ENCODE data around the gene EMX1. TPM values are rescaled to one million over a fixed set of nuclear protein-coding genes. Genes with fewer than 3 reads are reported as not detected.

EMX1 gene
- total RNA-seq, 1 donor from 2014 or later = 2.6 TPM

GRCh38 chr2:72940361-72940760, 23.0 kb downstream of the EMX1 start:
- no peak overlapping the region for H3K4me3 ChIP-seq (ENCODE audit: low read depth, low read length)
- no peaks in the 10 kb centered on the region for H3K36me3 ChIP-seq (ENCODE audit: control insufficient read depth, insufficient read depth, low read length)
- no peak for TF ChIP-seq CTCF (IDR thresholded peaks at IDR 0.05; ENCODE audit: insufficient read depth, low read length, poor library complexity, severe bottlenecking)
- no peaks in the 10 kb centered on the region for H3K27me3 ChIP-seq (ENCODE audit: control insufficient read depth, insufficient read depth, low read length)
- no peak for DNase-seq (ENCODE audit: low read depth)

- no peaks in the 10 kb centered on the region for H3K27me3 ChIP-seq (ENCODE audit: control insufficient read depth, insufficient read depth, low read length)
- H3K36me3 ChIP-seq (ENCODE audit: control insufficient read depth, insufficient read depth, low read length) = no peaks in the 10 kb centered on the region
- TF ChIP-seq CTCF (IDR thresholded peaks at IDR 0.05; ENCODE audit: insufficient read depth, low read length, poor library complexity, severe bottlenecking) = no peak
- H3K4me3 ChIP-seq (ENCODE audit: low read depth, low read length) = no peak overlapping the region
- no peak for DNase-seq (ENCODE audit: low read depth)
Measured at GRCh38 chr2:72940786-72941185, 23.5 kb downstream of the EMX1 start.

DNA sequence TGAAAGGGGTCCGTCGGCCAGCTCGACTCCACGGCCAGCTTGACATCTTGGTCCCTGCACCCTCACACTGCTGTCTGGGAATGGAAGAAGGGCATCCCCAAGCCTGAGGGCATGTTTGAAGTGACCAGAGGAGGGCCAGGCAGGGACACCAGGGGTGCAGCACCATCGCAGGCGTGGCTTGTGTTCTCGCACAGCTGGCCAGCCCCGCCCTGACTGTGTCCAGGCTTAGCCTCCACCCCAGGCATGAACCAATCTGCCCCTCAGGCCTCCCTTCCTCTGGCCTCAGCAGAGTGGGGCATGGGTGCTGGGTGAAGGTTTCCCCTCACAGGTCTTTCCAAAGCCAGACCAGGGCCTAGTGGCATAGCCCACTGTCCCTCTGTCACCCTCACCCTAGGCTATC, 25.0 kb downstream of the EMX1 start:
- no peaks in the 10 kb centered on the region for H3K27me3 ChIP-seq (ENCODE audit: control insufficient read depth, insufficient read depth, low read length)
- H3K4me3 ChIP-seq (ENCODE audit: low read depth, low read length) = no peak overlapping the region
- no peak for TF ChIP-seq CTCF (IDR thresholded peaks at IDR 0.05; ENCODE audit: insufficient read depth, low read length, poor library complexity, severe bottlenecking)
- H3K36me3 ChIP-seq (ENCODE audit: control insufficient read depth, insufficient read depth, low read length) = no peaks in the 10 kb centered on the region
- no peak for DNase-seq (ENCODE audit: low read depth)

DNA sequence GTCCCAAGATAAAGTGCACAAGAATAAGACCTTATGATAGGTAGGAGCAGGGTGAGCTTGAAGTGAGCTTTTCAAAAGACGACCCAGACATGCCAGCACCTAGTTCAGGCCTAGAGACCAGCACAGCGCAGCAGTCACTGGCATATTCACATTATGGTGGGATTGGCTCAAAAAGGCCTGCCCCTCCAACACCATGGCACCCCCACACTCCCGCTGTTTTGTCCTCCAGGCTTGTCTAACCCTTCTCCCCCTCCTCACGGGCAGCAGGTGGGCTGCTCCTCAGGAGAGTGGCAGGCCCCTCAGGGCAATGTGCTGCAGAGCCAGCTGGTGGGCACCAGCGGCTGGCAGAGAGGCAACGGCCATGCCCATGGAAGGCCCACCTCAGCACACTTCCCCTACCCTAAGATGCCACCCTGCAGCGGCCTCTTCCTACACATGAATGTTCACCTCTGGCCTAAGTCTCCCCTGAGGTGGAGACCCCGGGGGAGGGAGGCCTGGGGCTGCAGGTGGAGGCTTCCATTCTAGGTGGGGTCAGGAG, 25.6 kb downstream of the EMX1 start:
- DNase-seq (ENCODE audit: low read depth) = no peak
- Histone ChIP-seq H3K27me3 (ENCODE audit: control insufficient read depth, insufficient read depth, low read length) (no peaks in the 10 kb centered on the region), H3K36me3 (ENCODE audit: control insufficient read depth, insufficient read depth, low read length) (no peaks in the 10 kb centered on the region), H3K4me3 (ENCODE audit: low read depth, low read length) (no peak overlapping the region)
- no peak for TF ChIP-seq CTCF (IDR thresholded peaks at IDR 0.05; ENCODE audit: insufficient read depth, low read length, poor library complexity, severe bottlenecking)

- H3K4me3 ChIP-seq (ENCODE audit: low read depth, low read length) = no peak overlapping the region
- no peak for DNase-seq (ENCODE audit: low read depth)
- H3K36me3 ChIP-seq (ENCODE audit: control insufficient read depth, insufficient read depth, low read length) = no peaks in the 10 kb centered on the region
- TF ChIP-seq CTCF (IDR thresholded peaks at IDR 0.05; ENCODE audit: insufficient read depth, low read length, poor library complexity, severe bottlenecking) = no peak
- no peaks in the 10 kb centered on the region for H3K27me3 ChIP-seq (ENCODE audit: control insufficient read depth, insufficient read depth, low read length)
Measured at GRCh38 chr2:72943540-72944395, 26.4 kb downstream of the EMX1 start.
